SK-N-SH treated with all-trans-retinoic acid at 6 μM for 48 hours (cell line): ENCODE measurements around the gene ZMYND11.

Source experiments
- ARNTL ChIP-seq: fragments of 450-650 bp; formaldehyde crosslinking; IDR thresholded peaks from 2 replicates; pipeline ENCODE4 v1.5.0; 2020; ENCODE audit warnings: low read depth, mild to moderate bottlenecking, moderate library complexity, borderline replicate concordance
- BACH2 ChIP-seq: fragments of 250-450 bp; sonication (Bioruptor Pico); IDR thresholded peaks from 2 replicates; pipeline ENCODE4 v1.9.0; 2021; ENCODE audit warnings: mild to moderate bottlenecking, borderline replicate concordance
- ZC3H10 ChIP-seq: fragments of 250-450 bp; sonication (Bioruptor Pico); IDR thresholded peaks from 2 replicates; pipeline ENCODE4 v1.5.1; 2021; ENCODE audit warnings: mild to moderate bottlenecking, moderate library complexity
- ZNF70 ChIP-seq: fragments of 450-650 bp; formaldehyde crosslinking; IDR thresholded peaks from 2 replicates; pipeline ENCODE4 v1.5.0; 2020; ENCODE audit warnings: mild to moderate bottlenecking, moderate library complexity

DNA sequence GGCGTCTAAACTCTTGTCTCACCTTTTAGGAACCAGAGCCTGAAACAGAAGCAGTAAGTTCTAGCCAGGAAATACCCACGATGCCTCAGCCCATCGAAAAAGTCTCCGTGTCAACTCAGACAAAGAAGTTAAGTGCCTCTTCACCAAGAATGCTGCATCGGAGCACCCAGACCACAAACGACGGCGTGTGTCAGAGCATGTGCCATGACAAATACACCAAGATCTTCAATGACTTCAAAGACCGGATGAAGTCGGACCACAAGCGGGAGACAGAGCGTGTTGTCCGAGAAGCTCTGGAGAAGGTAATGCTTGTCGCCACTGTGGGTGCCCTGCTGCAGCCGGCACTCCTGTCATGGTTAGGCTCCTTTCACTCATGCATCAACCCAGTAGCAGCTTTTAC is 113.1 kb downstream of the ZMYND11 start:
- TF ChIP-seq BACH2 (CRISPR knock-in tag) (no peak), ZC3H10 (CRISPR knock-in tag) (no peak), ZNF70 (CRISPR knock-in tag) (no peak), ARNTL (CRISPR knock-in tag) (no peak)
